ENCODE measurements around the gene NID2.
A peak's percentile ranks its signal among the peaks of the same experiment; 100 is the strongest.

The NID2 gene

DNA sequence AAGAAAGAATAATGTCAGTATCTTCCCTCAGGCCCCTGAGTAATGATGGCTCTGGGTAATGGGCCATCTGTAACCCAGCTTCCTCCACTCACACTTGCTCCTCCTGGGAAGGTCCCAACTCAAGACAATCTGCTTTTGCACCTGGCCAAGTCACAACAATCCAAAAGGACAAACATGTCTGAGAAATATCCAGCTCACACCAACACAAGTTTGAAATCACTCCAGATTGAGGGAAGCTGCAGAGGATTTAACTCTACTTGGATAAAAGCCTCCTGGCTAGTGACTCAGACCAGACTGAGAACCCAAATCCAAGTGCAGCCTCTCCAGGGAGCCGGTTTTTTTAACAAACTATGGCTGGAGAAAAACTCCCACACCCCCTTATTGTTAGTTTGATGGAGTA, 45.3 kb downstream of the NID2 start:
- Histone ChIP-seq H3K4me3 (no peak overlapping the region), H3K4me1 (peaks cover 37 to 63% (median 55%) of the 10 kb centered on the region in 10 experiments), H3K4me2 (peak overlapping the region in 3 of 11 experiments; percentile 73 to 94 (median 83); a peak in 6 of 22 replicates), H3K27ac (no peak overlapping the region; a peak in 2 of 22 replicates), H4K20me1 (no peaks in the 10 kb centered on the region), H3K9ac (no peak overlapping the region), H3K36me3 (peaks cover 0 to 88% (median 59%) of the 10 kb centered on the region in 11 experiments; a peak in 17 of 22 replicates), H3K27me3 (no peaks in the 10 kb centered on the region), H3K9me3 (replicated peaks in 1 of 11) (peaks cover 9 to 44% (median 24%) of the 10 kb centered on the region in 11 experiments)
- no peak for TF ChIP-seq Cebpa-rat (IDR thresholded peaks at IDR 0.05)

DNA sequence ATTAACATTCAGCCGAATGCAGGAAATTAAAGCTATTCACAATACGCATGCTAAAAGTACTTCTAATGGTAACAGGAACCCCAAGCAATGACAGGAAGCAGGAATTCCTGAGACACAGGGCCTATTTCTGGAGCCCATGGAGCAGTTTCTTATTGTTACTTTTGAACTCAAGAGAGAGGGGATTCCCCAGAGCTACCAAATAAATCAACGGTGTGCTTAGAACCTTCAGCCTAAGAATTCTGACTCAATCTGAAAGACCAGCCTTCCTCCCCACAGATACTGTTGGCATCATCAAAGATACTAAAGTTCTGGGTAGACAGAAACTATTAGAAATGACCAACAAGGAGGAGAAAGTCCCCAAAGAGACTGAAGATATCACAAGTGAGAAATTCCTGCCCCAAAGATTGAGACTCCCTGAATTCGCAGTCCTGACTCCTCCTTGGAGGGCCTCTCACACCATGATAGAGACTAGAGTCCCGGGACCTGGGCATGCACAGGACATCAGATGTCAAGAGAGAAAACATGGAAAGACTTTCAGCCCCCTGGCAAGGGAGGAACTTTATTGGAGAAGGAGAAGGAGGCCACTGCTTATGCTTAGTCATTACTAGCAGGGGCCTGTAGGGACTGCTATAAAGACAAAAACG, 46.8 kb downstream of the NID2 start:
- Histone ChIP-seq H3K27me3 (no peaks in the 10 kb centered on the region), H3K4me2 (peak overlapping the region; percentile 44 to 94 (median 77)), H3K27ac (peak overlapping the region in 9 of 11 experiments; percentile 23 to 77 (median 64); a peak in 15 of 22 replicates), H4K20me1 (no peaks in the 10 kb centered on the region), H3K9ac (peak overlapping the region in 3 of 11 experiments; percentile 26 to 47 (median 42); a peak in 2 of 22 replicates), H3K9me3 (replicated peaks in 1 of 11) (peaks cover 9 to 46% (median 24%) of the 10 kb centered on the region in 11 experiments), H3K4me1 (peaks cover 37 to 77% (median 68%) of the 10 kb centered on the region in 10 experiments), H3K4me3 (peak overlapping the region in 2 of 10 experiments; percentile 8 to 26; a peak in 2 of 20 replicates), H3K36me3 (peaks cover 0 to 88% (median 50%) of the 10 kb centered on the region in 11 experiments; a peak in 17 of 22 replicates)
- TF ChIP-seq Cebpa-rat (IDR thresholded peaks at IDR 0.05), result no peak

DNA sequence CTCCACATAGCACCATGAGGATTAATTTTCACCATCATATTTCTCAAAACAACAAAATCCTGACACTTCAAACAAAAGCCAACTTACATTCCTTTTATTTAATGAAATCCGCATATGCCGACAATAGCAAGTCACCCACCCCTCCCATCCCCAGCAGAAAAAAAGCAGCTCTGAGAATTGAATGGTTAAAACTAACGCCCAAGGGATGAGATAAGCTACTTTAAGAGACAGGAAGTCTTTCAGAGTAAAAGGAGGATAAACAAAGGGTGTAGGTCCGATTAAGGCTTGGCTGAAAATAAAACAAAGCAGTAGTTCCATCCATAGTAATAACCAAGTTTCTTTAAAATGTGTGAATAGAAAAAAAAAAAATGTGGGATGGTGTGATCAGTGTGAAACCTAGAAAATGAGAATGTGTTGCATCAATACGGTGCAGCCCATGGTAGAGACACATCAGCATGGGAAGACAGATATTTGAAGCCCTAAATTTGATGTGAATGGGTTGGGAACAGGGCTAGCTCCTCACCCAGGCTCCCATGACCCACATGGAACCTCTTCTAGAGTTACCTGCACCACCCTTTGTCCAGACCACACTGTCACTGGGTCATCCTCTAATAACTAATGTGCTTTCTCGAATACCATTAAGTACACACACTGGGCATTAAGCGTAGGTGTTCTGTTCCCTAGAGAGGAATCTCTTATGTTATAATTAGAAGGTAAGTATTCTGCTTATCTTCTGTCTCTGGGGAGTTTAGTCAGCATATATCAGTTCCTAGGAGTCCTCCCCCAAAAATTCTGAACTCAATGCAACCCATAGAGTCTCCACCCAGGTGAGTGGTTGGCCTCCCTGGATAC, 47.8 kb downstream of the NID2 start:
- Histone ChIP-seq H3K4me3 (peak overlapping the region in 2 of 10 experiments; percentile 9 to 26; a peak in 3 of 20 replicates), H4K20me1 (no peaks in the 10 kb centered on the region), H3K9me3 (replicated peaks in 1 of 11) (peaks cover 9 to 38% (median 23%) of the 10 kb centered on the region in 11 experiments), H3K9ac (peak overlapping the region in 6 of 11 experiments; percentile 0 to 50 (median 44); a peak in 11 of 22 replicates), H3K27ac (peak overlapping the region in 9 of 11 experiments; percentile 23 to 77 (median 64); a peak in 17 of 22 replicates), H3K4me2 (peak overlapping the region; percentile 44 to 94 (median 77)), H3K36me3 (peaks cover 0 to 86% (median 41%) of the 10 kb centered on the region in 11 experiments; a peak in 16 of 22 replicates), H3K27me3 (no peaks in the 10 kb centered on the region), H3K4me1 (peaks cover 46 to 87% (median 78%) of the 10 kb centered on the region in 10 experiments)
- TF ChIP-seq Cebpa-rat (IDR thresholded peaks at IDR 0.05), result no peak

DNA sequence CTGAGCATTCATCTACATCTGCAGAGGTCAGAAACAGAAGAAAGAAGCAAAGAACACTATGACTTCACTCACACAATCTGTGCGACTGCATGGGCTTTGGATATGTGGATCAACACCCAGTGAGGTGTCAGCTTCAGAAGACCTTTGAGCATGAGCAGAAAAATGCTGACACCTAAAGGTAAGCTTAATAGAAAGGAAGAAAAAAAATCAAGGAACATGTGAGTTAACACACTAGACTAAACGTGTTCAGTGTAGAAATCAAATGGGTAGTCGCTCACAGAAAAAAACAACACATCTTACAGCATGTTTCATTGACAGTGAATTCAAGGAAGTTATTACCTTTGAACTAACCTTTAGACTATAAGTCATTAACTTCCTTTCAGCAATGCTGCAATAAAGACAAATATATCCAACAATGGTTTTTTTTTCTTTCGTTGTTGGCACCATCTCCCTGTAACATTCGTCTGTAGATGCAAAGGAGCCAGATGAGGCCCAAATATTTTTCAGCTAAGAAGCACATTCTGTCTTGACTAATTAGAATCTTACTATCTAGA, 48.6 kb downstream of the NID2 start:
- Histone ChIP-seq H3K9me3 (replicated peaks in 1 of 11) (peaks cover 9 to 30% (median 18%) of the 10 kb centered on the region in 11 experiments), H3K9ac (peak overlapping the region in 4 of 11 experiments; percentile 42 to 50 (median 47); a peak in 4 of 22 replicates), H3K36me3 (peaks cover 0 to 86% (median 33%) of the 10 kb centered on the region in 11 experiments; a peak in 16 of 22 replicates), H3K4me1 (peaks cover 46 to 88% (median 81%) of the 10 kb centered on the region in 10 experiments), H3K4me3 (peak overlapping the region in 1 of 10 experiments; percentile 9; a peak in 1 of 20 replicates), H3K4me2 (peak overlapping the region in 10 of 11 experiments; percentile 66 to 94 (median 78); a peak in 20 of 22 replicates), H3K27ac (peak overlapping the region in 8 of 11 experiments; percentile 43 to 77 (median 66); a peak in 15 of 22 replicates), H3K27me3 (no peaks in the 10 kb centered on the region), H4K20me1 (no peaks in the 10 kb centered on the region)
- no peak for TF ChIP-seq Cebpa-rat (IDR thresholded peaks at IDR 0.05)

DNA sequence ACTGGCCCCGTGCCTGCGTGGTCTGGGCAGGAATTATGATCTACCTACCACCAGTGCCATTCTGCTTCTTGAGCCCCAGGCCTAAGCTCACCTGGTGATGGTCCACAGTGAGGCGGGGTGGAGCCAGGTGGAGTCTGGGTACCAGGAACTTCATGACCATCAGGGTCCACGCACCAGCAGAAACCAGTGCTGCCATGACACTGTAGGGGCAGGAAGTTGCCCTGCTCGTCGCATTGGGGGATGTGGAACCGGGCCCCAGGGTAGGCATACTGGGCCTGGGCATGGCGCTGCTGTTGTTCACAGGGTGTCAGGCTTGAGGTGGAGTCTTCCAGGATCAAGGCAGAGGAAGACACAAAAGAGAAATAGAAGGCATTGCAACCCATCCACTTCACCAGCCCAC, 49.9 kb downstream of the NID2 start:
- peaks cover 0 to 84% (median 20%) of the 10 kb centered on the region in 11 experiments; a peak in 16 of 22 replicates for H3K36me3 ChIP-seq
- no peak for TF ChIP-seq Cebpa-rat (IDR thresholded peaks at IDR 0.05)
- peaks cover 55 to 100% (median 92%) of the 10 kb centered on the region in 10 experiments for H3K4me1 ChIP-seq
- no peak overlapping the region for H3K4me3 ChIP-seq
- H3K9me3 ChIP-seq (replicated peaks in 1 of 11), result peaks cover 1 to 17% (median 6%) of the 10 kb centered on the region in 11 experiments; a peak in 17 of 22 replicates
- peak overlapping the region in 3 of 11 experiments; percentile 28 to 77 (median 75); a peak in 5 of 22 replicates for H3K27ac ChIP-seq
- no peaks in the 10 kb centered on the region for H4K20me1 ChIP-seq
- no peaks in the 10 kb centered on the region for H3K27me3 ChIP-seq
- H3K4me2 ChIP-seq, result peak overlapping the region in 8 of 11 experiments; percentile 12 to 94 (median 80); a peak in 12 of 22 replicates
- H3K9ac ChIP-seq, result no peak overlapping the region

DNA sequence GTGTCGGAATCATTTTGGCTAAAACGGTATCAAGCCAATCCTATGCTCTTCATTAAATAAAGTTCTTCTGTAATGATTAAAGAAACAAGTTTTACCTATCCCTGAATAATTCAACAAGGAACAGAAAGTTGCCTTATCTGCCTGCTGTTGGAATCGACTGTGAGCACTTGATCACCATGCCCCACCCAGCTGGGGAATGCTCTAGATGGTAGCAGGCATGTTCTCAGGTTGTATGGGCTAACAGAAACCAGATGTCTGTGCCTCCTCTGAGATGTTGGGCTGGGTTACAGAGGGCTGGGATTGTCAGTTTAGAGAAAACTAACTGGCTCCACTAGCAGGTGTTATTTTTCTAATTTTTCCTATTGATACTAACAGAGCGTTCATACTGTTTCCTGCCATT, 50.6 kb downstream of the NID2 start:
- Histone ChIP-seq H3K4me2 (peak overlapping the region in 5 of 11 experiments; percentile 12 to 94 (median 83); a peak in 10 of 22 replicates), H3K36me3 (peaks cover 0 to 84% (median 18%) of the 10 kb centered on the region in 11 experiments; a peak in 15 of 22 replicates), H3K4me3 (no peak overlapping the region), H3K9me3 (replicated peaks in 1 of 11) (peaks cover 0 to 11% (median 0%) of the 10 kb centered on the region in 11 experiments; a peak in 4 of 22 replicates), H4K20me1 (no peaks in the 10 kb centered on the region), H3K27me3 (no peaks in the 10 kb centered on the region), H3K4me1 (peaks cover 63 to 100% (median 97%) of the 10 kb centered on the region in 10 experiments), H3K9ac (no peak overlapping the region), H3K27ac (peak overlapping the region in 3 of 11 experiments; percentile 20 to 75 (median 28); a peak in 4 of 22 replicates)
- no peak for TF ChIP-seq Cebpa-rat (IDR thresholded peaks at IDR 0.05)

DNA sequence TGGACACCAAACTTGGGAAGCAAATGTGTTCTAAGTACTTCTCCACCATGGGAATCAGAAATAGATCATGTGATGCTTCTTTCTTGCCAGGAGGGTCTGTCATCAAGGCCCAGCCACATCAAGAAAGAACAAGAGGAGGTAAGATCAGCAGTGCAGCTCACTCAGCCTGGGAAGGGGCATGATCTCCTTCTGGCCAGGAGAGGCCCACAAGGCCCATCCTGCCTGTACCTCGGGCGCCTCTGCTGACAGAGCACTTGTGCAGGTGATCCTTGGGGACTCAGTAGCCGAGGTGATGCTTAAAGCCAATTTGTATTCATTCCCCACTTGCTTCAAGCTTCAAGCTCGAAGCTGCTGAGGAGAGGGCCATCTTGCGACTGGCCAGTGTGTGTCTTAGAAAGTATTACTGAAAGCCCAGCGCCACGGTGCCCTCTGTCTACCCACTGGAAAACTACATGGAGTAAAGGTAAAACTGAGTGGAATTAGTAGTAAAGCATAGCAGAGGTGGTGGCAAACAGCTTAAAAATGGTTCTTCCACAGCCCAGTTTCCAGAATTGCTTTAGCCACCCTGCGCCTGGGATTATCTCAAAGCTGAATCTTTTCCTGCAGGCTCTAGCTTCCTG, 53.3 kb downstream of the NID2 start:
- peak overlapping the region in 10 of 11 experiments; percentile 65 to 94 (median 82); a peak in 20 of 22 replicates for H3K4me2 ChIP-seq
- H3K9ac ChIP-seq, result peak overlapping the region in 3 of 11 experiments; percentile 65 to 74 (median 67); a peak in 5 of 22 replicates
- H3K27ac ChIP-seq, result peak overlapping the region in 8 of 11 experiments; percentile 44 to 85 (median 77); a peak in 14 of 22 replicates
- H3K36me3 ChIP-seq, result peaks cover 12 to 90% (median 36%) of the 10 kb centered on the region in 11 experiments
- H3K4me3 ChIP-seq, result no peak overlapping the region
- H3K9me3 ChIP-seq (replicated peaks in 1 of 11), result peaks cover 0 to 10% (median 0%) of the 10 kb centered on the region in 11 experiments; a peak in 3 of 22 replicates
- no peak for TF ChIP-seq Cebpa-rat (IDR thresholded peaks at IDR 0.05)
- H4K20me1 ChIP-seq, result no peaks in the 10 kb centered on the region
- no peaks in the 10 kb centered on the region for H3K27me3 ChIP-seq
- H3K4me1 ChIP-seq, result peaks cover 55 to 99% (median 94%) of the 10 kb centered on the region in 10 experiments
